GM21529 (cell line): ENCODE data around the gene NEMF.
A peak's percentile ranks its signal among the peaks of the same experiment; 100 is the strongest.
"Not testable (repeated sequence)": the region's sequence is repeated elsewhere in the genome, so short reads cannot be mapped to it uniquely, and the experiment has no call there.

Experiments used
- ATAC-seq: cut with Tn5 transposase; IDR thresholded peaks from one replicate; pipeline ENCODE4 v1.9.1; 2021; ENCODE audit not compliant: unreplicated experiment

The NEMF gene

DNA sequence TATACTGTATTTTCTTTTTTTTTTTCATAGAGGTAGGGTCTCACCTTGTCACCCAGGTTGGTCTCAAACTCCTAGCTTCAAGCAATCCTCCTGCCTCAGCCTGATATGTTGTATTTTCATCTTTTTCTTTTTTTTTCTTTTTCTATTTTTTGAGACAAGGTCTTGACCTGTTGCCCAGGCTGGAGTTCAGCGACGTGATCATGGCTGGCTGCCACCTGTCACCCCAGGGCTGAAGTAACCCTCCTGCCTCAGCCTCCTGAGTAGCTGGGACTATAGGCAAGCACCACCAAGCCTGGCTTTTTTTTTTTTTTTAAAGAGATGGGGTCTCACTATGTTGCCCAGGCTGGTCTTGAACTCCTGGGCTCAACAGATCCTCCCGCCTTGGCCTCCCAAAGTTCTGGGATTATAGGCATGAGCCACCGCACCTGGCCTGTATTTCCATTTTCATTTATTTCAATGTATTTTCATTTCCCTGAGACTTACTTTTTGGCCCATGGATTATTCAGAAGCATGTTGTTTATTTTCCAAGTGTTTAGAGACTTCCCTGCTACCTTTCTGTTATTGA lies 24.1 kb upstream of the NEMF start:
- ATAC-seq: no peak

DNA sequence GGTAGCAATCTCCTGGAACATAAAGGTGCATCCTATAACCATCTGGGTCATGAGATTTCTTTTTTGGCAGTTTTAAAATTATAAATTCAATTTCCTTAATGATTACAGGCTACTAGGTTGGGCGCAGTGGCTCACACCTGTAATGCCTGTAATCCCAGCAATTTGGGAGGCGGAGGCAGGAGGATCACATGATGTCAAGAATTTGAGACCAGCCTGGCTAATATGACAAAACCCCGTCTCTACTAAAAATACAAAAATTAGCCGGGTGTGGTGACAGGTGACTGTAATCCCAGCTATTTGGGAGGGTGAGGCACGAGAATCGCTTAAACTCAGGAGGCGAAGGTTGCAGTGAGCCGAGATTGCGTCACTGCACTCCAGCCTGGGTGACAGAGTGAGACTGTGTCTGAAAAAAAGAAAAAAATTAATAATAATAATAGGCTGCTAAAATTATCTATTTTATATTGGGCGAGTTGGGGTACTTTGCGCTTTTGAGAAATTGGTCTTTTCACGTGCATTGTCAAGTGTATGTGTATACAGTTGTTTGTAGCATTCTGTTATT lies 23.1 kb upstream of the NEMF start:
- ATAC-seq: no peak

DNA sequence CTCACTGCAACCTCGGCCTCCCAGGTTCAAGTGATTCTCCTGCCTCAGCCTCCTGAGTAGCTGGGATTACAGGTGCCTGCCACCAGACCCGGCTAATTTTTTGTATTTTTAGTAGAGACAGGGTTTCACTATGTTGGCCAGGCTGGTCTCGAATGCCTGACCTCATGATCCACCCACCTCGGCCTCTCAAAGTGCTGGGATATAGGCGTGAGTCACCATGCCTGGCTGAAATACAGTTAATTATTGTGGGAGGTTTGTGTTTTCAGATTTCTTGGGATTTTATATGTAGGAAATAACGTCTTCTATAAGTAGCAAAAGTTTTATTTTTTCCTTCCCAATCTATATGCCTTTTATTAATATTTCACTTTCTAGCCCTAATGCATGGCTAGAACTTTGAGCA lies 21.0 kb upstream of the NEMF start:
- ATAC-seq: not testable (repeated sequence)

DNA sequence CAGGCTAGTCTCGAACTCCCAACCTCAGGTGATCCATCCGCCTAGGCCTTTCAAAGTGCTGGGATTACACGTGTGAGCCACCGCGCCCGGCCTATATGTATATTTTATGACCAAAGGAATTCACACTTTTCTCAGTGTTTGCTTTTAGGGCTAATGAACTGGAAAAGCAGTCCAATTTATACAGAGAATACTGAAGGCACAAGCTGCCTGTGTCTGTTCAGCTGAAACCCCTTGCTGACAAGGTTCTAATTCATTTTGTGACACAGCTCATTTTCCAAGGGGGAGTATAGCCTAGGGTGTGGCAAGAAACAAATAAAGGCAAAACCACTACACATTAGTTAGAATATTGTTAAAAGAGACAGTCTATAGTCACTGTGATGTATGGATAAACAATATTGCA lies 18.3 kb upstream of the NEMF start:
- no peak for ATAC-seq

DNA sequence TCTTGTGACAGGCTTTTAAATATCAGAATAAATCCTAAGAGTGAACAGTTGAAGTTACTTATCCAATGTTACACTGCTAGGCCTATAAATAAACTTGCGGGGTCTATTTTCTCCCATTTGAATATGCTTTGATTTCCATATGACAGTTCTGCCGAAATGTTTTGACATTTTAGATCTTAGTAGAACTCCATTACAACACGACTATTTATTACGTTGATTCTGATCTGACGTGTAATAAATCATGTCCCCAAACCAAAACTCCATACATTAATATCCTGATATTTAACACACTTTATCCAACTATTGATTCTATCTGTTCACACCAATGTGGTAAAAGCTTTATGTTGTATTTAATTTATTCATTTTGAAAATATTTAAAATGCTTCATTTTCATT lies 16.1 kb upstream of the NEMF start:
- ATAC-seq: no peak

- ATAC-seq: peak; percentile 80
These were observed 15.5 kb upstream of the NEMF start for GRCh38 chr14:49867831-49868719.

- ATAC-seq: no peak
These were observed 12.9 kb upstream of the NEMF start for GRCh38 chr14:49865431-49865859.

DNA sequence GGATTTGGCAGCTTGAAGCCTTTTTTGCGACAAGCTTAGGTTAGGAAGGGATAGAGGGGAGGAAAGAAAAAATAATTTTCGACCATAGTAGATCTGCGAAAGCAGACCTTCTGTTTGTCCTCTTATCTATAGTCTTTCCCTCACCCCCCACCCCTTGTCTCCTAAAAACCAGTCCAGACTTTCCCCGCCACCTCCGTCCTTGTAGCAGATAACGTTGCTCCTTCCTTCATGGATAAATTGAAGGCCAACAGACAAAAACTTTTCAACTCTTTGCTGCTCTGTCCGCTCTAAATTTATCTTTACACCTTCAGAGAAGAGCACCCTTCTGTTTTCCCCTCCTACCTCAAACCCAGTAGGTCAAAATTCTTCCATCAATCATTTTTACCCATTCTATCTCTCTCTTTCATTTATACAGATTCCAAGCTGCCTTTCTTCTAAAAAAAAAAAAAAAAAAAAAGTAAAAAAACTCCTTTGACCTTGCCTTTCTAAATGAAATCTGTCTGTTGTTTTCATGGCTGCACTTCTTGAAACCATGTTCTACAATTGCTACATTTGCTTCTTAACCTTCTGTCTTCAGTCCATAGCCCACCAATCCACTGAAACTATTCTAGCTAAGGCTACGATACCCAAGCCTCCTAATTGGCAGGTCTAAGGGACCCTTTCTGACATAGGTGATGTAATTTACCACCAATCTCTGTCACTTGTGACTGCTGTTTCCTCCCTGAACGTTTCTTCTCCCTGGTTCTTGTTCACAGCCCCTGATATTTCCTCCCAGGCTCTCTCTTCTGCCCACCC lies 11.1 kb upstream of the NEMF start:
- no peak for ATAC-seq

DNA sequence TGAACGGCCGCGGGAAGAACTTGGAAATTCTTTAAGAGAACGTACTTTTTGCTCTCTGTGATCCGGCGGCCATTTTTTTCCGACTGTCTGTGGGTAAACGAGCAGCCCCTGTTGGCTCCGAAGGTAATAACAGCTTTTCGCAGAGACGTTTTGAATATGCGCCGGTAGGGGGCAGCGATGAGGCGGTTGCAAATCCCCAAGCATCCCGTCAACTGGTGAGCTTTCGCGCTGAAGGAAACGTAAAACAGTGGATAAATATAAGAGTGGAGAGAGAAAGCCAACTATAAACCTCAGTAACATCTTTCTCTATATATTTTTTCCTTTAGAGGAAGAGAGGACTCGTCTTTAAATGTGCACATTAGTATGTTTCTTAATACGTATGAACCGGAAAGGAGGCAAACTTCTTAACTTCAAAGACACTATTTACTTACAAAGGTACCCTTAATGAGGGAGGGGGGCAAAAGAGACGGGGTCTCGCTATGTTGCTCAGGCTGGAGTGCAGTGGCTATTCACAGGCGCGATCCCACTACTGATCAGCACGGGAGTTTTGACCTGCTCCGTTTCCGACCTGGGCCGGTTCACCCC lies 9.6 kb upstream of the NEMF start:
- ATAC-seq: peak; percentile 18

GRCh38 chr14:49861699-49862088 lies 9.1 kb upstream of the NEMF start:
- ATAC-seq: no peak

DNA sequence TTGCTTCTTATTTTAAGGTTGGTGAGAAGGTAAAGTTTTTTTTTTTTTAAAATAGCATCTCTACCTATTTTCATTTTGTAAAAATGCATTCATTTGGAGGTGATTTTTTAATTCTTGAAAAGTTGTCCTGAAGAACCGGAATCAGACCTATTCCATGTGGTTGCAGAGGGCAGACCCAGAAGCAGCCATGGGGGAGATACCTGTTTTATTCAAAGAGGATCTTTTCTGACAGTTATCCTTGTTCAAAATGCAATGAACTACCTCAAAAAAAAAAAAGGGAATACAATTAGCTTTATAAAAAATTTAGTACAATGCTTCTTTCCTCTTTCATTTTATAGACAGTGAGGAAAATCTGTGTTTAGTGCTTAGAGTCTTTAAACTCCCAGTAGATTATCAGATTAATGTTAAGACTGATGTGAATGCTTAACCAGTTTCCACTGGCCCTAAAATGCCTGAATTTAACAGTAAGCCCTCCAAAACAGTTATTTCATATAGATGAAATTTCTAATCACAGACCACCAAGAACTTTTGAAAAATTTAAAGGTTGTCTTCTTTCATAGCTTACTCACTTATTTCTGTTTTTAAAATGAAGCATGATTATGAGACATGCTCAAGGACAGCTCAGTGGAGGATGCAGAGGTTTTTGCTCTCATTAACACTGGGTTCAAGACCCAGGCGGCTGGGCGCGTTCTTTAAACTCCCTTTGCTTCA lies 8.6 kb upstream of the NEMF start:
- ATAC-seq: no peak

GRCh38 chr14:49858383-49858782 lies 5.8 kb upstream of the NEMF start:
- no peak for ATAC-seq

GRCh38 chr14:49857427-49858003 lies 4.9 kb upstream of the NEMF start:
- ATAC-seq: no peak

- peak; percentile 38 for ATAC-seq
These were observed 1.2 kb upstream of the NEMF start for GRCh38 chr14:49853572-49854375.

DNA sequence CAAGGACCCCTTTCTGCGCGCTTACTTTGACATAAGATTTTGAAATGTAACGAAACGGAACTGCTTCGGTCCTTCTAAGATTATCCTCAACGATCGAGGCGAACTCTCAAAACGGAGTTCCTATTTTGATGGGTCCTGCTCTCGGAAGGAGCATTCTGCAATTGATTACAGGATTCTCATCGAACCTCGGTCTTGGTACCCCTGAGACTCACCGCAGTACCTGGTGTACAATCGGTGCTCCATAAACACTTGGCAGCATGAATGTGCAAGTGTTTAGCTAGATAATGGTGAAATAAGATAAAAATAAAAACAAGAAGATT lies 530 bp upstream of the NEMF start:
- peak; percentile 2 for ATAC-seq

GRCh38 chr14:49851813-49852212 lies 775 bp downstream of the NEMF start:
- ATAC-seq: no peak

GRCh38 chr14:49849213-49849847 lies 3.3 kb downstream of the NEMF start:
- no peak for ATAC-seq

DNA sequence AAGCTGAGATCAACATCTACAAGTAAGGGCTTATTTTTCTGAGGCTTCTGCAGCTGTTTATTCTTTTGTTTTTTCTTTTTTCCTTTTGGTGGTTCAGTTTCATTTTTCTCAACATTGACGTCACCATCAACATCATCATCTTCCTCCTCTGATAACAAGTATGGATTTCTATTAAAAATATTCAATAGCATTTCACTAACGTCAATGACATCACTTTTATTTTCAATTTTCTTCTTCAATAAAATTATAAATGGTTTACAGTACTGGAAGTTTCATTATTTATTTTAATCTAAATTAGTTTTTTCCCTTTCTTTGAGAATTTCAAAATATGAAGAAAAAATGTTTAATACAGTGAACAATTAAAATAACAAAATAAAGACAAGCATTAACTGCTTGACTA lies 23.9 kb downstream of the NEMF start:
- no peak for ATAC-seq

- no peak for ATAC-seq
These were observed 32.4 kb downstream of the NEMF start for GRCh38 chr14:49820176-49820575.
